ENCODE data around the gene CHRNB1.

DNA sequence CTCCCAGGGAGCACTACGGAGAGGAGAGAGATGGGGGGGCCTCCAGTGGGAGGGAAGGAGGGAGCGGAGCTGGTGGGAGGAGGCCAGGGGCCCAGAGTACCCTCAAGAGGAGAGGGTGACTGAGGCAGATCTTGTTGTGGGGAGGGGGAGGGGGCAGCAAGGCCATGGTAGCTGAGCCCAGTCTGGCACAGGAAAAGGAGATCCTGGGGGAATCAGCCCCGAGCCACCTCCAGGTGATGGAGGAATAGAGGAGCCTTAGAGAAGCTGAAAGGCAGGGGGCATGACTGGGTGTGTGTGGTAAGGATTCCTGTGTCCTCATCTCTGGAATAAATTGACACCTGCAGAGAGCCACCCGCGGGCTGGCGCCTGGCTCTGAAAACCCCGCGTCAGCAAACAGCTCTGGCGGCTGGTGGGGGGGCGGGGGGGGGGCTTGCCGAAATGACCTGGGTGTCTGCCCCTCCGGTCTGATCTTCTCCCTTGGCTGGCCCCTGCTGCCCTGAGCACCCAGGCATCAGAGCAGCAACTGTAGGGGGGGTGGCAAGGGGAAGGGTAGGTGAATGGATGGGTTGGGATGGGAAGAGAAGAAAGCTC is 38.5 kb upstream of the CHRNB1 start:
- TF ChIP-seq POLR2A (IDR thresholded peaks at IDR 0.05), result no peak
- TF ChIP-seq, protein P1, sequence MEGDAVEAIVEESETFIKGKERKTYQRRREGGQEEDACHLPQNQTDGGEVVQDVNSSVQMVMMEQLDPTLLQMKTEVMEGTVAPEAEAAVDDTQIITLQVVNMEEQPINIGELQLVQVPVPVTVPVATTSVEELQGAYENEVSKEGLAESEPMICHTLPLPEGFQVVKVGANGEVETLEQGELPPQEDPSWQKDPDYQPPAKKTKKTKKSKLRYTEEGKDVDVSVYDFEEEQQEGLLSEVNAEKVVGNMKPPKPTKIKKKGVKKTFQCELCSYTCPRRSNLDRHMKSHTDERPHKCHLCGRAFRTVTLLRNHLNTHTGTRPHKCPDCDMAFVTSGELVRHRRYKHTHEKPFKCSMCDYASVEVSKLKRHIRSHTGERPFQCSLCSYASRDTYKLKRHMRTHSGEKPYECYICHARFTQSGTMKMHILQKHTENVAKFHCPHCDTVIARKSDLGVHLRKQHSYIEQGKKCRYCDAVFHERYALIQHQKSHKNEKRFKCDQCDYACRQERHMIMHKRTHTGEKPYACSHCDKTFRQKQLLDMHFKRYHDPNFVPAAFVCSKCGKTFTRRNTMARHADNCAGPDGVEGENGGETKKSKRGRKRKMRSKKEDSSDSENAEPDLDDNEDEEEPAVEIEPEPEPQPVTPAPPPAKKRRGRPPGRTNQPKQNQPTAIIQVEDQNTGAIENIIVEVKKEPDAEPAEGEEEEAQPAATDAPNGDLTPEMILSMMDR (IDR thresholded peaks at IDR 0.05), result no peak

Data from Peyer's patch (tissue), 4 donors.